Sigmoid colon (tissue), 4 donors: Measurements from ENCODE around the gene YPEL5.

ENCODE experiments used
- POLR2A ChIP-seq, 2 donors: fragments of 450-650 bp; IDR thresholded peaks; one replicate each; pipeline ENCODE4 v1.6.1; 2016; ENCODE audit warnings: antibody characterized with exemption in 2 of 2, mild to moderate bottlenecking in 2 of 2, moderate library complexity in 2 of 2
- POLR2AphosphoS5 ChIP-seq, 4 donors: sonication (generic); formaldehyde crosslinking; IDR thresholded peaks; one replicate each; pipeline ENCODE4 v1.6.1; 2017; ENCODE audit warnings: antibody characterized with exemption in 4 of 4
- TF ChIP-seq, protein P1 (sequence below), 4 experiments: fragments of 450-650 bp in 3 of 4; fragments of 200-600 bp in 1 of 4; IDR thresholded peaks; one replicate each; pipeline ENCODE4 v1.5.1; 2016 to 2019; ENCODE audit warnings: antibody characterized with exemption in 4 of 4, mild to moderate bottlenecking in 3 of 4, moderate library complexity in 2 of 4

DNA sequence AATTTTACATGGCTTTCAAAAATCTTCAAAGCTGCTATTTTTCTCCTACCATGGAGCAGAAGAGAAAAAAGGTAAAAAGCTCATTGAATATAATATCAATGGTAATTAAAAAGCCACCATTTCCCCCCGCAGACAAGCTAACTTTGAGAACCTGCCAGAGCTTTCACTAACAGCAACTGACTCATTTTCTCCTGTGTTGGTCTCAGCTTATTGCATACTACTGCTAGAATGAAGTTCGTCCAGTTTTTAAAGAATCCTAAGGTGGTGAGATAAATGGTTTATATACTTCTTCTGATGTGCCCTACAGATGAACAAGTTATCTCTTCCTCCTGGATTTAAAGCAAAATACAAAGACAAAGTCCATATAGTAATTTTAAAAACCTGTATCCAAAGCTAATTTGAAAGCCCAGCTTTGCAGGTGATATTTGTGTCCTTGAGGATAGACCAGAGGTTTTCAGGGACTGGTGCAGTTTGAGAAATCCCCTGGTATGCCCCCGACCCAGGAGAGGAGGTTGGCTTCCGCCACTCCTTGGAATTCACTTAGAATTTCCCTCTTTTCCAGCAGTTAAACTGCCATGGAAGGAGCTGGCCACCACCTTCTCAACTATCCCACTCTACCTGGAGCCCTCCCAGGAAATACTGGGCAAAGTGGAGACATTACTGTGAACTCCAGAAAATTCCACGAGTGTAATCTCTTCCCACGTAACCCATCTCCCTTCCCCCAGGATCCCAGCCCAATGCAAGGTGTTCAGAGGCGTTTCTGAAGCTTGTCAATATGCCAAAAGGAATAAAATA, 17.5 kb downstream of the YPEL5 start:
- TF ChIP-seq POLR2A (IDR thresholded peaks at IDR 0.05) (no peak), POLR2AphosphoS5 (IDR thresholded peaks at IDR 0.05) (no peak)
- TF ChIP-seq, protein P1, sequence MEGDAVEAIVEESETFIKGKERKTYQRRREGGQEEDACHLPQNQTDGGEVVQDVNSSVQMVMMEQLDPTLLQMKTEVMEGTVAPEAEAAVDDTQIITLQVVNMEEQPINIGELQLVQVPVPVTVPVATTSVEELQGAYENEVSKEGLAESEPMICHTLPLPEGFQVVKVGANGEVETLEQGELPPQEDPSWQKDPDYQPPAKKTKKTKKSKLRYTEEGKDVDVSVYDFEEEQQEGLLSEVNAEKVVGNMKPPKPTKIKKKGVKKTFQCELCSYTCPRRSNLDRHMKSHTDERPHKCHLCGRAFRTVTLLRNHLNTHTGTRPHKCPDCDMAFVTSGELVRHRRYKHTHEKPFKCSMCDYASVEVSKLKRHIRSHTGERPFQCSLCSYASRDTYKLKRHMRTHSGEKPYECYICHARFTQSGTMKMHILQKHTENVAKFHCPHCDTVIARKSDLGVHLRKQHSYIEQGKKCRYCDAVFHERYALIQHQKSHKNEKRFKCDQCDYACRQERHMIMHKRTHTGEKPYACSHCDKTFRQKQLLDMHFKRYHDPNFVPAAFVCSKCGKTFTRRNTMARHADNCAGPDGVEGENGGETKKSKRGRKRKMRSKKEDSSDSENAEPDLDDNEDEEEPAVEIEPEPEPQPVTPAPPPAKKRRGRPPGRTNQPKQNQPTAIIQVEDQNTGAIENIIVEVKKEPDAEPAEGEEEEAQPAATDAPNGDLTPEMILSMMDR (IDR thresholded peaks at IDR 0.05) = no peak
